Measurements from ENCODE around the gene ARHGAP25.

GRCh38 chr2:68854476-68854875 lies 119.9 kb downstream of the ARHGAP25 start:
- TF ChIP-seq CEBPB (IDR thresholded peaks at IDR 0.05; ENCODE audit: borderline replicate concordance in 1 of 2, low read depth in 2 of 2, low read length in 2 of 2) (no peak), CTCF (IDR thresholded peaks at IDR 0.05 in 2 of 3, conservative IDR thresholded peaks at IDR 0.05 in 1 of 3; ENCODE audit: control insufficient read depth in 2 of 3, extremely low read depth in 1 of 3, insufficient read depth in 1 of 3, low read depth in 3 of 3, low read length in 3 of 3) (no peak)
- TF ChIP-seq, protein P1, sequence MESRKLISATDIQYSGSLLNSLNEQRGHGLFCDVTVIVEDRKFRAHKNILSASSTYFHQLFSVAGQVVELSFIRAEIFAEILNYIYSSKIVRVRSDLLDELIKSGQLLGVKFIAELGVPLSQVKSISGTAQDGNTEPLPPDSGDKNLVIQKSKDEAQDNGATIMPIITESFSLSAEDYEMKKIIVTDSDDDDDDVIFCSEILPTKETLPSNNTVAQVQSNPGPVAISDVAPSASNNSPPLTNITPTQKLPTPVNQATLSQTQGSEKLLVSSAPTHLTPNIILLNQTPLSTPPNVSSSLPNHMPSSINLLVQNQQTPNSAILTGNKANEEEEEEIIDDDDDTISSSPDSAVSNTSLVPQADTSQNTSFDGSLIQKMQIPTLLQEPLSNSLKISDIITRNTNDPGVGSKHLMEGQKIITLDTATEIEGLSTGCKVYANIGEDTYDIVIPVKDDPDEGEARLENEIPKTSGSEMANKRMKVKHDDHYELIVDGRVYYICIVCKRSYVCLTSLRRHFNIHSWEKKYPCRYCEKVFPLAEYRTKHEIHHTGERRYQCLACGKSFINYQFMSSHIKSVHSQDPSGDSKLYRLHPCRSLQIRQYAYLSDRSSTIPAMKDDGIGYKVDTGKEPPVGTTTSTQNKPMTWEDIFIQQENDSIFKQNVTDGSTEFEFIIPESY (IDR thresholded peaks at IDR 0.05) = no peak
- TF ChIP-seq, protein P2, sequence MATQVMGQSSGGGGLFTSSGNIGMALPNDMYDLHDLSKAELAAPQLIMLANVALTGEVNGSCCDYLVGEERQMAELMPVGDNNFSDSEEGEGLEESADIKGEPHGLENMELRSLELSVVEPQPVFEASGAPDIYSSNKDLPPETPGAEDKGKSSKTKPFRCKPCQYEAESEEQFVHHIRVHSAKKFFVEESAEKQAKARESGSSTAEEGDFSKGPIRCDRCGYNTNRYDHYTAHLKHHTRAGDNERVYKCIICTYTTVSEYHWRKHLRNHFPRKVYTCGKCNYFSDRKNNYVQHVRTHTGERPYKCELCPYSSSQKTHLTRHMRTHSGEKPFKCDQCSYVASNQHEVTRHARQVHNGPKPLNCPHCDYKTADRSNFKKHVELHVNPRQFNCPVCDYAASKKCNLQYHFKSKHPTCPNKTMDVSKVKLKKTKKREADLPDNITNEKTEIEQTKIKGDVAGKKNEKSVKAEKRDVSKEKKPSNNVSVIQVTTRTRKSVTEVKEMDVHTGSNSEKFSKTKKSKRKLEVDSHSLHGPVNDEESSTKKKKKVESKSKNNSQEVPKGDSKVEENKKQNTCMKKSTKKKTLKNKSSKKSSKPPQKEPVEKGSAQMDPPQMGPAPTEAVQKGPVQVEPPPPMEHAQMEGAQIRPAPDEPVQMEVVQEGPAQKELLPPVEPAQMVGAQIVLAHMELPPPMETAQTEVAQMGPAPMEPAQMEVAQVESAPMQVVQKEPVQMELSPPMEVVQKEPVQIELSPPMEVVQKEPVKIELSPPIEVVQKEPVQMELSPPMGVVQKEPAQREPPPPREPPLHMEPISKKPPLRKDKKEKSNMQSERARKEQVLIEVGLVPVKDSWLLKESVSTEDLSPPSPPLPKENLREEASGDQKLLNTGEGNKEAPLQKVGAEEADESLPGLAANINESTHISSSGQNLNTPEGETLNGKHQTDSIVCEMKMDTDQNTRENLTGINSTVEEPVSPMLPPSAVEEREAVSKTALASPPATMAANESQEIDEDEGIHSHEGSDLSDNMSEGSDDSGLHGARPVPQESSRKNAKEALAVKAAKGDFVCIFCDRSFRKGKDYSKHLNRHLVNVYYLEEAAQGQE (IDR thresholded peaks at IDR 0.05; ENCODE audit: low read depth, low read length) = no peak

Measured in GM12878 (cell line).